Neural crest cell (in vitro differentiated cells): Measurements from ENCODE around the gene SMC1B. TPM values are rescaled to one million over a fixed set of nuclear protein-coding genes. Genes with fewer than 3 reads are reported as not detected.

Experiments
- DNase-seq: peaks from one replicate; pipeline ENCODE4 v3.0.0; 2021; ENCODE audit warnings: low read depth, mixed read lengths, low spot score
- H3K27ac Mint-ChIP-seq: one replicate; pipeline ENCODE4 v1.8.0; 2021; ENCODE audit warnings: mild to moderate bottlenecking, mixed read lengths; ENCODE audit not compliant: unreplicated experiment
- H3K27me3 Mint-ChIP-seq: 2 replicates; pipeline ENCODE4 v1.8.0; 2021; ENCODE audit warnings: low read depth, mild to moderate bottlenecking, mixed read lengths
- H3K36me3 Mint-ChIP-seq: 2 replicates; pipeline ENCODE4 v1.8.0; 2021; ENCODE audit warnings: low read depth, mild to moderate bottlenecking, mixed read lengths
- H3K4me1 Mint-ChIP-seq: 2 replicates; pipeline ENCODE4 v1.8.0; 2021; ENCODE audit warnings: mixed read lengths
- H3K4me3 Mint-ChIP-seq: one replicate; pipeline ENCODE4 v1.8.0; 2021; ENCODE audit warnings: mild to moderate bottlenecking, mixed read lengths
- H3K9me3 Mint-ChIP-seq: 2 replicates; pipeline ENCODE4 v1.8.0; 2021; ENCODE audit warnings: mixed read lengths
- CTCF ChIP-seq: fragments of 200-600 bp; sonication (generic); conservative IDR thresholded peaks from 2 replicates; pipeline ENCODE4 v1.5.0; 2021; ENCODE audit warnings: antibody characterized with exemption, mild to moderate bottlenecking
- total RNA-seq: library from RNA; stranded (reverse); gene quantifications from 2 replicates; pipeline ENCODE4 v1.2.1, GENCODE V29; 2021

SMC1B gene
- total RNA-seq, 1 donor from 2014 or later: not detected

GRCh38 chr22:45320357-45320976 is 92.9 kb downstream of the SMC1B start:
- Mint-ChIP-seq H3K4me1 (peaks cover 27% of the 10 kb centered on the region), H3K9me3 (no peaks in the 10 kb centered on the region), H3K27me3 (no peaks in the 10 kb centered on the region), H3K4me3 (no peak overlapping the region), H3K27ac (no peak overlapping the region), H3K36me3 (peaks cover 12% of the 10 kb centered on the region)
- DNase-seq: no peak
- no peak for TF ChIP-seq CTCF

- no peak overlapping the region for H3K4me3 Mint-ChIP-seq
- DNase-seq: no peak
- H3K9me3 Mint-ChIP-seq: no peaks in the 10 kb centered on the region
- peaks cover 27% of the 10 kb centered on the region for H3K4me1 Mint-ChIP-seq
- no peaks in the 10 kb centered on the region for H3K27me3 Mint-ChIP-seq
- H3K36me3 Mint-ChIP-seq: peaks cover 8% of the 10 kb centered on the region
- TF ChIP-seq CTCF: no peak
- no peak overlapping the region for H3K27ac Mint-ChIP-seq
These were observed 94.1 kb downstream of the SMC1B start for GRCh38 chr22:45319324-45319685.

- no peak overlapping the region for H3K4me3 Mint-ChIP-seq
- no peak for TF ChIP-seq CTCF
- peaks cover 27% of the 10 kb centered on the region for H3K4me1 Mint-ChIP-seq
- no peaks in the 10 kb centered on the region for H3K9me3 Mint-ChIP-seq
- peaks cover 5% of the 10 kb centered on the region for H3K36me3 Mint-ChIP-seq
- H3K27ac Mint-ChIP-seq: no peak overlapping the region
- no peak for DNase-seq
- H3K27me3 Mint-ChIP-seq: no peaks in the 10 kb centered on the region
These were observed 94.7 kb downstream of the SMC1B start for GRCh38 chr22:45318558-45319323.

- no peak overlapping the region for H3K4me3 Mint-ChIP-seq
- H3K9me3 Mint-ChIP-seq: no peaks in the 10 kb centered on the region
- no peaks in the 10 kb centered on the region for H3K36me3 Mint-ChIP-seq
- peak overlapping the region; percentile 4 for H3K27ac Mint-ChIP-seq
- no peak for DNase-seq
- TF ChIP-seq CTCF: no peak
- no peaks in the 10 kb centered on the region for H3K27me3 Mint-ChIP-seq
- H3K4me1 Mint-ChIP-seq: peaks cover 30% of the 10 kb centered on the region
These were observed 95.2 kb downstream of the SMC1B start for GRCh38 chr22:45318168-45318557.

GRCh38 chr22:45317551-45318167 is 95.7 kb downstream of the SMC1B start:
- peak; percentile 36 for TF ChIP-seq CTCF
- peaks cover 30% of the 10 kb centered on the region for H3K4me1 Mint-ChIP-seq
- no peak overlapping the region for H3K27ac Mint-ChIP-seq
- H3K27me3 Mint-ChIP-seq: no peaks in the 10 kb centered on the region
- DNase-seq: no peak
- no peaks in the 10 kb centered on the region for H3K9me3 Mint-ChIP-seq
- H3K4me3 Mint-ChIP-seq: no peak overlapping the region
- no peaks in the 10 kb centered on the region for H3K36me3 Mint-ChIP-seq
